Small intestine (tissue), 7 donors: ENCODE results near the gene STAG3. TPM values are rescaled to one million over a fixed set of nuclear protein-coding genes. Genes with fewer than 3 reads are reported as not detected.

ENCODE experiments used
- DNase-seq, 2 donors: peaks; one replicate each; pipeline versions ENCODE4 v3.0.0 to v3.0.0-alpha.2; 2013
- FAIRE-seq: peaks from 2 replicates; lab custom pipeline; 2012; peaks lifted over from hg19 to GRCh38; lab: Jason Lieb, UNC
- H3K27ac ChIP-seq, 3 donors: one replicate each; pipeline ENCODE4 v1.5.1; 2013; ENCODE audit warnings: low read length in 2 of 3, mild to moderate bottlenecking in 2 of 3, control low read depth in 1 of 3, inconsistent platforms in 1 of 3, low read depth in 1 of 3, moderate library complexity in 1 of 3
- H3K27me3 ChIP-seq, 3 donors: one replicate each; pipeline ENCODE4 v1.6.1; 2013; ENCODE audit warnings: low read length in 3 of 3, inconsistent platforms in 1 of 3; ENCODE audit not compliant: control insufficient read depth in 3 of 3, insufficient read depth in 3 of 3
- H3K36me3 ChIP-seq, 3 donors: one replicate each; pipeline ENCODE4 v1.6.1; 2013; ENCODE audit warnings: low read length in 3 of 3, inconsistent platforms in 1 of 3, low read depth in 1 of 3, mild to moderate bottlenecking in 1 of 3, moderate library complexity in 1 of 3; ENCODE audit not compliant: control insufficient read depth in 3 of 3, insufficient read depth in 2 of 3
- H3K4me1 ChIP-seq, 3 donors: one replicate each; pipeline ENCODE4 v1.6.1; 2013; ENCODE audit warnings: low read length in 2 of 3, inconsistent platforms in 1 of 3, low read depth in 1 of 3, mild to moderate bottlenecking in 1 of 3, moderate library complexity in 1 of 3; ENCODE audit not compliant: control insufficient read depth in 3 of 3, insufficient read depth in 2 of 3
- H3K4me3 ChIP-seq, 3 donors: one replicate each; pipeline ENCODE4 v1.5.1; 2013; ENCODE audit warnings: low read length in 3 of 3, control low read depth in 1 of 3, inconsistent platforms in 1 of 3, low read depth in 1 of 3, mild to moderate bottlenecking in 1 of 3, moderate library complexity in 1 of 3
- H3K9me3 ChIP-seq, 2 donors: one replicate each; pipeline ENCODE4 v1.6.1; 2013; ENCODE audit warnings: low read depth in 1 of 2, low read length in 1 of 2; ENCODE audit not compliant: control insufficient read depth in 2 of 2, insufficient read depth in 1 of 2
- WGBS, 3 donors: extraction: QIAGEN DNeasy Blood & Tissue Kit; methylation state at CpG; one replicate each; pipeline ENCODE4 v1.1.7; 2013; 5-methylcytosine and 5-hydroxymethylcytosine counted together
- polyA plus RNA-seq, 4 donors: library from polyadenylated mRNA; stranded (reverse) in 3 of 4; unstranded in 1 of 4; fragments of 200-250 nt in 3 of 4; fragments of 120-200 nt in 1 of 4; gene quantifications; one replicate each; pipeline versions ENCODE4 v1.2.1 to v1.2.3, GENCODE V29; 2013
- donor health status: healthy with polysubstance abuse.
- donor health status: control.
- donor health status: control.
- donor health status: Bipolar disorder and iron deficiency.
- donor health status: healthy.

The STAG3 gene
- polyA plus RNA-seq, 4 donors, result 0.81 to 9.6 (median 3.6) TPM; not detected in 1

GRCh38 chr7:100167912-100168323, 9.8 kb upstream of the STAG3 start:
- peak; percentile 46 to 56 for DNase-seq
- no peaks in the 10 kb centered on the region for H3K9me3 ChIP-seq
- FAIRE-seq, result no peak
- peaks cover 0 to 39% (median 0%) of the 10 kb centered on the region in 3 donors for H3K27me3 ChIP-seq
- H3K27ac ChIP-seq, result peak overlapping the region in 2 of 3 donors; percentile 32 to 53
- H3K4me3 ChIP-seq, result peak overlapping the region in 1 of 3 donors; percentile 39
- no peaks in the 10 kb centered on the region for H3K36me3 ChIP-seq
- peaks cover 3 to 30% (median 4%) of the 10 kb centered on the region in 3 donors for H3K4me1 ChIP-seq
- 0 to 5% (median 1%) methylated on average over 11 of the region's 11 CpGs for WGBS, 3 donors

DNA sequence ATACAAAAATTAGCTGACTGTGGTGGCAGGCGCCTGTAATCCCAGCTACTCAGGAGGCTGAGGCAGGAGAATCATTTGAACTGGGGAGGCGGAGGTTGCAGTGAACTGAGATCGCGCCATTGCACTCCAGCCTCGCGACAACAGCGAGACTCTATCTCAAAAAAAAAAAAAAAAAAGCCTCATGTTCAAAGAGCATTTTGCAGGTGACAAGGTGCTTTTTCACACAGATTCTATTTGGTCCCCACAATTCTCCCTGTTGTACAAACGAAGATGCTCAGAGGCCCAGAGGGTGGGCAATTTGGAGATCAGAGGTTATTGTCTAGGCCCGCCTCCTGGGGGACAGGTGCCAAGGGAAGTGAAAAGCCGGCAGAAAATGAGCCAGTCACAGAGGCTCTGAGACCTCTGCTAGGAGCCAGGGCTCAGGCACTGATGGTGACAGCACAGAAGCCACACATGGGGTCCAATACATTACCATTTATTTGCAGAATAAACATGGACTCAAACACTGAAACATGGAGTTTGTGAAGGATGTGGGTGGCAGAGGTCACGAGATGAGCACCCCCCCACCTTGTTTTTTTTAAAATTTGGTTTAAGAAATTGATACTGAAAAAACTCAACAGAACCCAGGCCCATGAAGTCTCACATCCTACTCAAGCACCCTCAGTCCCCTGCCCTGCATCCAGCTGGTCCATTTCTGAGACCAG, 8.4 kb upstream of the STAG3 start:
- DNase-seq (no peak), FAIRE-seq (no peak)
- Histone ChIP-seq H3K4me3 (no peak overlapping the region), H3K4me1 (peaks cover 3 to 24% (median 4%) of the 10 kb centered on the region in 3 donors), H3K27ac (no peak overlapping the region), H3K9me3 (no peaks in the 10 kb centered on the region), H3K36me3 (no peaks in the 10 kb centered on the region), H3K27me3 (peaks cover 0 to 39% (median 0%) of the 10 kb centered on the region in 3 donors)
- WGBS, 3 donors, result 29 to 61% (median 45%) methylated on average over 11 of the region's 11 CpGs

- FAIRE-seq (no peak), DNase-seq (no peak)
- no peak overlapping the region for H3K4me3 ChIP-seq
- H3K27me3 ChIP-seq, result peaks cover 0 to 39% (median 0%) of the 10 kb centered on the region in 3 donors
- no peak overlapping the region for H3K27ac ChIP-seq
- WGBS, 3 donors, result 85 to 89% (median 89%) methylated on average over 11 of the region's 11 CpGs
- peaks cover 3 to 24% (median 4%) of the 10 kb centered on the region in 3 donors for H3K4me1 ChIP-seq
- no peaks in the 10 kb centered on the region for H3K36me3 ChIP-seq
- H3K9me3 ChIP-seq, result no peaks in the 10 kb centered on the region
These were observed 7.4 kb upstream of the STAG3 start for GRCh38 chr7:100170101-100170897.

GRCh38 chr7:100171087-100171681, 6.5 kb upstream of the STAG3 start:
- peak overlapping the region in 2 of 3 donors; percentile 27 to 54 for H3K4me3 ChIP-seq
- H3K27me3 ChIP-seq, result peaks cover 0 to 39% (median 0%) of the 10 kb centered on the region in 3 donors
- peaks cover 3 to 24% (median 4%) of the 10 kb centered on the region in 3 donors for H3K4me1 ChIP-seq
- H3K27ac ChIP-seq, result no peak overlapping the region
- FAIRE-seq, result no peak
- no peaks in the 10 kb centered on the region for H3K9me3 ChIP-seq
- DNase-seq, result no peak
- H3K36me3 ChIP-seq, result no peaks in the 10 kb centered on the region
- whole genome bisulfite sequencing, 3 donors, result 2 to 5% (median 3%) methylated on average over 38 to 61 of the region's 61 CpGs

- H3K27ac ChIP-seq, result no peak overlapping the region
- H3K36me3 ChIP-seq, result no peaks in the 10 kb centered on the region
These were observed 5.9 kb upstream of the STAG3 start for GRCh38 chr7:100171840-100172239.

DNA sequence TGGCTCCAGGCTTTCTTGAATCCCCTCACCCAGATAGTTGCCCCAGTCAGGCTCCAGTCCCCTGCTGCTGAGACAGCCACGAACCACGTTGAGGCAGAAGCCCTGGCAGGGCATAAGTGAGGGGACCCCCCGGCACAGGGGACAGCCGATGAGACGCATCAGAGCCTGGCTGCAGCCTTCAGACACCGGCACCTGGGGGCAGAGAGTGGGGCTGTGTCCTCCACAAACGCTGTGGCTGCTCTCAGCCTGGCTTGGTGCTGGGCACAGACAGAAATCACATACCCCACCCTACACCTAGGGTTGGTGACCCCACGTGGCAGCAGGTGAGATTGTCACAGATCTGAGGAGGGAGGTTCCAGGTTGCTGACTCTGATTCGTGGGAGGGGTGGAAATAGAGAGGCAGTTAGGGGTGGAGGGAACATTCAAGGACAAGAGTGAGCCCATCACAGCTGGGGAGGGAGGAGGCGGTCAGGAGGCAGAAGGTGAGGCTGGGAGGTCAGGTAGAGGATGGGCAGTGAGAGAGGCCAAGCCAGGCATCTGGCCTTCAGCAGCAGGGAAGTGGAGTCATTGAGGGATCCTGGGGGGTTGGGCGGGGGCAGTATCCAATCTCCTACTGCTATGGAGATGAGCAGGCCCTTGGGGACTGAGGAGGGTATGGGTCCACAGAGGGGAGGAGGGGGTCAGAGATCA, 3.8 kb upstream of the STAG3 start:
- H3K4me1 ChIP-seq, result peaks cover 0 to 7% (median 4%) of the 10 kb centered on the region in 3 donors
- FAIRE-seq, result no peak
- no peaks in the 10 kb centered on the region for H3K36me3 ChIP-seq
- 80 to 86% (median 86%) methylated on average over 11 of the region's 11 CpGs for WGBS, 3 donors
- no peak overlapping the region for H3K4me3 ChIP-seq
- H3K27me3 ChIP-seq, result peaks cover 0 to 41% (median 0%) of the 10 kb centered on the region in 3 donors
- no peak for DNase-seq
- peaks cover 0 to 7% of the 10 kb centered on the region in 2 donors for H3K9me3 ChIP-seq
- H3K27ac ChIP-seq, result no peak overlapping the region

More at GRCh38 chr7:100171840-100172239, 5.9 kb upstream of the STAG3 start:
- Histone ChIP-seq H3K4me3 (peak overlapping the region in 1 of 3 donors; percentile 54), H3K4me1 (peaks cover 3 to 21% (median 4%) of the 10 kb centered on the region in 3 donors), H3K9me3 (no peaks in the 10 kb centered on the region), H3K27me3 (peaks cover 0 to 33% (median 0%) of the 10 kb centered on the region in 3 donors)
- FAIRE-seq (no peak), DNase-seq (no peak)
- WGBS, 3 donors, result 9 to 18% (median 11%) methylated on average over 18 to 22 of the region's 22 CpGs

DNA sequence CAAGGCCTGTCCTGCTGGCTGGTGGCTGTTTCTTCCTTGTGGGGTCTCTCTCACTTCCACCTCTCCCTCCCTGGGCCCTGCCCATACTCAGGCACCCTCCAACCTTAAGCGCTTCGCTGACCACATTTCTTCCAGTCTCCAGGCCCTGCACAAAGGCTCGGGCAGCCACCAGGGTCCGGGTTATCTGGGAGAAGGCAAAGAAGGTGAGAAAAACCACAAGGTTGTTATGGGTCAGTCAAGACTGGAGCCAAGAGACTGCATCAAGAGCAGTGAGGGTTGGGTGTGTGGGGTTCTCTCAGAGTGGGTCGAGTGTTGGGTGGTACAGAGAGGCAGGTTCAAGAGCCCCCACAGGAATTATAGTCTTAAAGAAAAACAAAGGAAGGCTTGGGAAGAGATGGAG, 3.1 kb upstream of the STAG3 start:
- Histone ChIP-seq H3K4me3 (no peak overlapping the region), H3K4me1 (peaks cover 0 to 7% (median 4%) of the 10 kb centered on the region in 3 donors), H3K27ac (no peak overlapping the region), H3K36me3 (no peaks in the 10 kb centered on the region), H3K9me3 (peaks cover 0 to 7% of the 10 kb centered on the region in 2 donors), H3K27me3 (peaks cover 0 to 43% (median 0%) of the 10 kb centered on the region in 3 donors)
- 81 to 93% (median 92%) methylated on average over 5 of the region's 5 CpGs for WGBS, 3 donors
- DNase-seq (no peak), FAIRE-seq (no peak)
